HL-60 (cell line): ENCODE results near the gene TRAF3IP1.

ENCODE experiments used
- DNase-seq, 2 experiments: peaks; one replicate each; pipeline ENCODE4 v3.0.0-alpha.2; 2010 to 2020; ENCODE audit warnings: low read depth in 1 of 2, low spot score in 1 of 2
- H3K27ac ChIP-seq: fragments of 250-450 bp; sonication (Bioruptor Pico); replicated peaks from 2 replicates; pipeline ENCODE4 v1.5.1; 2020; ENCODE audit warnings: mild to moderate bottlenecking, moderate library complexity
- H3K27me3 ChIP-seq: fragments of 250-450 bp; sonication (Bioruptor Pico); 2 replicates; pipeline ENCODE4 v1.5.1; 2021; ENCODE audit warnings: mild to moderate bottlenecking, moderate library complexity; ENCODE audit not compliant: insufficient read depth, poor library complexity, severe bottlenecking
- H3K4me3 ChIP-seq: replicated peaks from 2 replicates; pipeline ENCODE4 v1.5.1; 2011; ENCODE audit warnings: mild to moderate bottlenecking, control low read depth, low read length; ENCODE audit not compliant: insufficient read depth
- GABPA ChIP-seq: IDR thresholded peaks from 2 replicates; pipeline ENCODE4 v1.6.1; 2012; ENCODE audit warnings: low read depth
- POLR2AphosphoS5 ChIP-seq: IDR thresholded peaks from 2 replicates; pipeline ENCODE4 v1.6.1; 2012; ENCODE audit warnings: low read depth
- SPI1 ChIP-seq: IDR thresholded peaks from 2 replicates; pipeline ENCODE4 v1.6.1; 2012; ENCODE audit warnings: low read depth, mild to moderate bottlenecking, borderline replicate concordance
- TF ChIP-seq, protein P1 (sequence below): IDR thresholded peaks from one replicate; pipeline ENCODE4 v1.5.1; 2011; ENCODE audit warnings: low read length, control low read depth, inconsistent platforms; ENCODE audit not compliant: insufficient read depth
- TF ChIP-seq, protein P2 (sequence below): IDR thresholded peaks from 2 replicates; pipeline ENCODE4 v1.6.1; 2012; ENCODE audit warnings: low read depth; ENCODE audit not compliant: insufficient replicate concordance

The TRAF3IP1 gene

DNA sequence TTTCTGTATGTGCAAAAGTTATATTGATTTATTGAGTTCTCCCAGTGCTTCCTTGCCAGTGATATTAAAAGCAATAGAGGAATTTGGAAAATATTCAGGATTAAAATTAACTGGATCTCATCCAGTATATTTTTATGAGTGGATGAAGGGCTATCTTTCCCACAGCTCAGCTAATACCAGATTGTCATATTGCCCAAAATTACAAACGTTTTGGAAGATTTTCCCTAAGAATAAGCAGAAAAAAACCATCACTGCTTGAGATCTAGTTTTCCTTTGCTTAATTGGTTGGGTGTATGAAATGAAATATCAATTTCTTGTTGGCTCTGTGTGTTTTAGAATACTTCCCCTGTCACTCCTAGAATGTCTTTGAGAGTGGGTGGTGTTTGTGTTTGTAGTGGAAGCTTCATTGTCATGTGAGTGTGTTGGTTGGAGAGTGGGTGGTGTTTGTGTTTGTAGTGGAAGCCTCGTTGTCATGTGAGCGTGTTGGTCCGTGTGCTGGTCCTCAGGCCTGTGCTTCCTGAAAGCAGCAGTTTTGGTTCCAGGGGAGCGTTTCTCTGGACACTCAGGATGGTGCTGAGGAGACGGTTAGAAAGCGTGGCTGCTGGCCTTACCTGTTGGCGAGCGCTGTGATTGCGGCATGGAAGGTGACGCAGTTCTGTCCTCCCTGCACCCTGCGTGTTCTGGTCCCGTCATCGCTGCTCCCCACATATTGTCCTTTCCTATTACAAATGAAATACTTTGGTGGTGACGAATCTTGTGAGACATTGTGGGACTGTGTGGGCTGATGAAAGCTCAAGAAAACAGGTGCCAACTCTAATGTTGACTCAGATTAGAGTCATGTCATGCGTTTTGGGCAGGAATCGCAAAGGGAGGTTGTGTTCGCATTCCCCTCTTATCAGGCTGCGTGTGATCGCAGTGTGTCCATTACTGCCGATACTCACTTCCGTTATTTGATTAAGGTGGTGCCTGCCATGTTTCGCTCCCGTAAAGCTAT lies 118.8 kb downstream of the TRAF3IP1 start:
- Histone ChIP-seq H3K27ac (no peak overlapping the region), H3K4me3 (no peak overlapping the region), H3K27me3 (no peaks in the 10 kb centered on the region)
- no peak for DNase-seq
- TF ChIP-seq GABPA, result no peak
- no peak for TF ChIP-seq POLR2AphosphoS5
- TF ChIP-seq, protein P1, sequence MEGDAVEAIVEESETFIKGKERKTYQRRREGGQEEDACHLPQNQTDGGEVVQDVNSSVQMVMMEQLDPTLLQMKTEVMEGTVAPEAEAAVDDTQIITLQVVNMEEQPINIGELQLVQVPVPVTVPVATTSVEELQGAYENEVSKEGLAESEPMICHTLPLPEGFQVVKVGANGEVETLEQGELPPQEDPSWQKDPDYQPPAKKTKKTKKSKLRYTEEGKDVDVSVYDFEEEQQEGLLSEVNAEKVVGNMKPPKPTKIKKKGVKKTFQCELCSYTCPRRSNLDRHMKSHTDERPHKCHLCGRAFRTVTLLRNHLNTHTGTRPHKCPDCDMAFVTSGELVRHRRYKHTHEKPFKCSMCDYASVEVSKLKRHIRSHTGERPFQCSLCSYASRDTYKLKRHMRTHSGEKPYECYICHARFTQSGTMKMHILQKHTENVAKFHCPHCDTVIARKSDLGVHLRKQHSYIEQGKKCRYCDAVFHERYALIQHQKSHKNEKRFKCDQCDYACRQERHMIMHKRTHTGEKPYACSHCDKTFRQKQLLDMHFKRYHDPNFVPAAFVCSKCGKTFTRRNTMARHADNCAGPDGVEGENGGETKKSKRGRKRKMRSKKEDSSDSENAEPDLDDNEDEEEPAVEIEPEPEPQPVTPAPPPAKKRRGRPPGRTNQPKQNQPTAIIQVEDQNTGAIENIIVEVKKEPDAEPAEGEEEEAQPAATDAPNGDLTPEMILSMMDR, result no peak
- no peak for TF ChIP-seq SPI1
- TF ChIP-seq, protein P2, sequence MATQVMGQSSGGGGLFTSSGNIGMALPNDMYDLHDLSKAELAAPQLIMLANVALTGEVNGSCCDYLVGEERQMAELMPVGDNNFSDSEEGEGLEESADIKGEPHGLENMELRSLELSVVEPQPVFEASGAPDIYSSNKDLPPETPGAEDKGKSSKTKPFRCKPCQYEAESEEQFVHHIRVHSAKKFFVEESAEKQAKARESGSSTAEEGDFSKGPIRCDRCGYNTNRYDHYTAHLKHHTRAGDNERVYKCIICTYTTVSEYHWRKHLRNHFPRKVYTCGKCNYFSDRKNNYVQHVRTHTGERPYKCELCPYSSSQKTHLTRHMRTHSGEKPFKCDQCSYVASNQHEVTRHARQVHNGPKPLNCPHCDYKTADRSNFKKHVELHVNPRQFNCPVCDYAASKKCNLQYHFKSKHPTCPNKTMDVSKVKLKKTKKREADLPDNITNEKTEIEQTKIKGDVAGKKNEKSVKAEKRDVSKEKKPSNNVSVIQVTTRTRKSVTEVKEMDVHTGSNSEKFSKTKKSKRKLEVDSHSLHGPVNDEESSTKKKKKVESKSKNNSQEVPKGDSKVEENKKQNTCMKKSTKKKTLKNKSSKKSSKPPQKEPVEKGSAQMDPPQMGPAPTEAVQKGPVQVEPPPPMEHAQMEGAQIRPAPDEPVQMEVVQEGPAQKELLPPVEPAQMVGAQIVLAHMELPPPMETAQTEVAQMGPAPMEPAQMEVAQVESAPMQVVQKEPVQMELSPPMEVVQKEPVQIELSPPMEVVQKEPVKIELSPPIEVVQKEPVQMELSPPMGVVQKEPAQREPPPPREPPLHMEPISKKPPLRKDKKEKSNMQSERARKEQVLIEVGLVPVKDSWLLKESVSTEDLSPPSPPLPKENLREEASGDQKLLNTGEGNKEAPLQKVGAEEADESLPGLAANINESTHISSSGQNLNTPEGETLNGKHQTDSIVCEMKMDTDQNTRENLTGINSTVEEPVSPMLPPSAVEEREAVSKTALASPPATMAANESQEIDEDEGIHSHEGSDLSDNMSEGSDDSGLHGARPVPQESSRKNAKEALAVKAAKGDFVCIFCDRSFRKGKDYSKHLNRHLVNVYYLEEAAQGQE, result no peak

DNA sequence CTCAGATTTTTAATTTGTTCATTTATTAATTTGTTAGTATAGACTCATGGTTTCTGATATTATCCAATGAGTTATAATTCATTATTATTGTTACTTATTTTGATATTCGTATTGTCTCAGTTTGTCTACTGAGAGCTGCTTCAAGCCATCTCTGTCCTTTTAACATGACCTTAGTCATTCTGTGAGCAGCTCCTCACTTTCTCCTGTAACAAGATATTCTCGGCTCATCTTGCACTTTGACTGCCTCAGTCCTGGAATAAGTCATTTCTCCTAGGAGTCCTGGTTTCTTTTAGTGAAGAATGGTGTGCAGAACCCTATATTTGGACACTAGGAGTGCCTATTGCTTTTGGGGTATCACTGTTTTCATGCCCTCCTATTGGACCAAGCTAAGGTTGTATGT lies 119.6 kb downstream of the TRAF3IP1 start:
- Histone ChIP-seq H3K27ac (no peak overlapping the region), H3K4me3 (no peak overlapping the region), H3K27me3 (no peaks in the 10 kb centered on the region)
- TF ChIP-seq GABPA (no peak), SPI1 (no peak), POLR2AphosphoS5 (no peak)
- TF ChIP-seq, protein P1, result no peak
- TF ChIP-seq, protein P2, result no peak
- no peak for DNase-seq

DNA sequence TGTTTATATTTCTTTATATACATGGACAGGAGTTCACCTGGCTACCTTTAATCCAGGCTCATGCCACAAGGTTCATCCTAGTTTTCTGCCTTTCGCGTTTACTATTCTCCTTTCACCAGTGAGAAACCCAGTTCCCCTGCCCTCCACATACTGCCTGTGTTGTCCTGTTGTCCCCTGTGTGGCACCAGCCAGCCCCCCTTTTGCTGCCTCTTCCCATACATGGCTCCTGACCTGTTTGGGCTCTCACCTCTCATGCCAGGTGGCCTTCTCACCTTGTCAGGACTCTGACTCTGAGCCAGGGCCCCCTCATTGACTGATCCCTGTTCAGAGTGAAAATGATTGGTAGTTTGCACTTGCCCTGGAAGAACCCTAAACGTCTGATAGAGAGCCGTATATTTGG lies 120.0 kb downstream of the TRAF3IP1 start:
- DNase-seq, result no peak
- no peak overlapping the region for H3K27ac ChIP-seq
- H3K27me3 ChIP-seq, result no peaks in the 10 kb centered on the region
- H3K4me3 ChIP-seq, result no peak overlapping the region
- TF ChIP-seq POLR2AphosphoS5, result no peak

DNA sequence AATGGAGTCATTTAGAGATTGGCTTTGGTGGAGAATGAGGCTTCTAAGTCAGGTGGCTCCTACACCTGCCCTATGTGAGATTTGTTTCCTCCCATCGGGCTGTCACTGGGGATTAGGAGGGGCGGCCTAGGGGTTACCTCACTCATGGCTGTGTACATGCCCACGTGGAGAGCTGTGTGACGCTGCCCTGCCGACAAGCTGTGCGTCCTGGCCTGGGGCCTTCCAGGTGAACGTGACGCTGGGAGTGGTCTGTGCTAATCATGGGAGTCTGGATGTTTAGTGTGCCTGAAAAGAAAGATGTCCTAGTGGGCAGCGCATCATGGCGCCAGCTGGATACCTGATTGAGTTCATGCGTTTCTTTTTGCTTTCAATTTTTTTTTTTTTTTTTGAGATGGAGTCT lies 120.4 kb downstream of the TRAF3IP1 start:
- no peak overlapping the region for H3K4me3 ChIP-seq
- DNase-seq, result no peak
- no peak overlapping the region for H3K27ac ChIP-seq
- TF ChIP-seq GABPA, result no peak
- TF ChIP-seq SPI1, result no peak
- TF ChIP-seq, protein P1, result no peak
- no peak for TF ChIP-seq POLR2AphosphoS5
- TF ChIP-seq, protein P2, result no peak
- H3K27me3 ChIP-seq, result no peaks in the 10 kb centered on the region
